ENCODE results near the gene GLOD5.

GRCh38 chrX:48761674-48762471 lies at the start of gene GLOD5:
- TF ChIP-seq RAD21 (IDR thresholded peaks at IDR 0.05; ENCODE audit: low read length) (peak; percentile 28; the same call in 1 of the 2 replicates), CTCF (conservative IDR thresholded peaks at IDR 0.05; ENCODE audit: low read depth, low read length) (peak; percentile 30; the same call in 1 of the 2 replicates), POLR2A (IDR thresholded peaks at IDR 0.05; ENCODE audit: low read depth, low read length) (no peak), FOS (IDR thresholded peaks at IDR 0.05; ENCODE audit: low read depth, low read length) (no peak), SMC3 (IDR thresholded peaks at IDR 0.05; ENCODE audit: low read depth, low read length) (0 out of 2 replicates have a peak, but pooled peaks have one; percentile 7), CEBPB (IDR thresholded peaks at IDR 0.05; ENCODE audit: low read depth, low read length) (no peak), MAZ (IDR thresholded peaks at IDR 0.05; ENCODE audit: borderline replicate concordance, low read depth, low read length) (no peak), BHLHE40 (IDR thresholded peaks at IDR 0.05; ENCODE audit: low read depth, low read length) (no peak), NFE2L2 (IDR thresholded peaks at IDR 0.05; ENCODE audit: low read depth, low read length) (no peak), RFX5 (IDR thresholded peaks at IDR 0.05; ENCODE audit: low read depth, low read length) (no peak), RCOR1 (IDR thresholded peaks at IDR 0.05; ENCODE audit: insufficient replicate concordance, low read length) (no peak), USF2 (IDR thresholded peaks at IDR 0.05; ENCODE audit: low read depth, low read length) (no peak), ELK1 (IDR thresholded peaks at IDR 0.05; ENCODE audit: borderline replicate concordance, low read depth, low read length) (no peak)
